Smooth muscle cell of the brain vasculature (primary cell): ENCODE measurements around the gene CST7.

Experiments
- DNase-seq: peaks from one replicate; pipeline ENCODE4 v3.0.0-alpha.2; 2012; ENCODE audit warnings: low read depth, low spot score

The CST7 gene

DNA sequence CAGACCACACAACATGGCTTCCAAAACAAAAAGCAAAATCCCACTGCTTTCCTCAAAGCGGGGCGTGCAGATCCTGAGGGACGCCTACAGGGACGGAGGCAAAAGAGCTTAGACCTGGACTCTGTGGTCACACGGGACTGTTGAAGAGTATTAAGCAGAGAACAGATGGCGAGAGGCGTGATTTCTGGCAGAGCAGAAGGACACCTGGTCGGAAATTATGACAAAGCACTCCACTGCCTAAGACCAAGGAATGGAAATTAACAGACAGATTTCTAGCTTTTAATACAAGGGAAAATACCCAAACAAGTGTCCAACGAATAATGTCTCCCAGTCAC is 15.4 kb downstream of the CST7 start:
- no peak for DNase-seq

- DNase-seq = no peak
Measured at GRCh38 chr20:24965065-24965919, 16.2 kb downstream of the CST7 start.

DNA sequence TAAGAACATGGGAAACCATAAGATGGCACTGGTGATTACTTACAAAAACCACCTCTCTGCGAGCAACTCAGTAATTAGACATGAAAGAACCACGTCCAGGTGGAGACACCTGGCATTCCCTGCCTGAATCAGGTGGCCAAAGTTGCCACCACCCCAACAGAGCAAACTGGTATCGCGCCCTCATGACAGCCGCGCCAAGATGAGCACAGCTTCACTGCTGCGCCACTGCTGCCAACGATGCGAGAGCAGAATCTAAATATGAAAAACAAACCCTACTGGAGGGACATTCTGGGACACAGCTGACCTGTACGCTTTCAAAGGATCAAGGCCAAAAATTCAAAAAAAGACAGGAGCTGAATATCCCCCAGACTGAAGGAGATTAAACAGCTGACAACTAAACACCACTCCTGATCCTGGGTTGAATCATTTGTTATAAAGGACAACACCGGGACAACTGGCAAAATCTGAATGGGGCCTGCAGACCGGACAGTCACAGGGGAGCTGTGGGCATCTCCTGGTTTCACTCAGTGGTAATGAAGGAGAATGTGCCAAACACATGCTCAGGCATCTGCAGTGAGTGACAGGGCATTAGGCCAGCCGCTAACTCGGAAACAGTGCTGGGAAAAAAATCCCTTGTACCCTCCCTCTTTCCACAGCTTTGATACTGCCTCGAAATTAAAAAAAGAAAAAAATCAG is 17.4 kb downstream of the CST7 start:
- DNase-seq = no peak

GRCh38 chr20:24968278-24968800 is 19.3 kb downstream of the CST7 start:
- DNase-seq = no peak

DNA sequence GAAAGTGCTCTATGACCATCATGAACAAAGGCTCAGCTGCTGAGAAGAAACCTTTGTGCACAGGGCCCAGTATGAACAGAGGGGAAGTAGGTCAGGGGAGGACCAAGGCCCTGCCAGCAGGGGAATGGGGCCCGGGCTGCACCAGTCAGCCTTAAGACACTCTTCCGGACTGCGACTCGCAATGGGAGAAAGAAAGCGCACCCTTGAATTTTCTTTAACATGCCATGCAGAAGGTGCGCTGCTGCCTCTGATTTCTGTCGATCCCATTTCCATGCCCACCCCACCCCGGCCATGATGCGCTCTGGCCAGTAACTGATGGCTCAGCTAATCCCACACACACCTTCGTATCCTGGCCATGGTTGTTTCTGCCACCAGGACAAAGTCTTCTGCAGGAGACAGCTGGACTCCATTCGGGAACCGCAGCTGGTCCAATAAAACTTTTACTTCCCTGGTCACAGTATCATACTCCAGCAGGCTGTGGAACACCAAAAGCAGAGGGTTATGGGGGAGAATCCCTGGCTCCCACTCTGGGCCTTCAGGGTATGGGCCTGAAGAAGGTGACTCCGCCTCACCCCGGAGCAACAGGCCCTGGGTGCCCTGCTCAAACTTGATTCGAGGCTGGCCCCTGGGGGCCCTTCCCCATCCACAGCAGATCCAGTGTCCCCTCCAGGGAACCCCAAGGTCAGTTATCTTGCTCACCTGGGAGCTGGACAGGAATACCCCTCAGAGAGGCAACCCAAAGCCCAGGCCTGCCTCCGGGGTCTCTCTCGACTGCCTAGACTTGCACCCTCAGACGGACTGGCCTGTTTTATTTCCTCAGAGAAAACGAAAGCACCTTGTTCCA is 20.3 kb downstream of the CST7 start:
- DNase-seq = no peak

DNA sequence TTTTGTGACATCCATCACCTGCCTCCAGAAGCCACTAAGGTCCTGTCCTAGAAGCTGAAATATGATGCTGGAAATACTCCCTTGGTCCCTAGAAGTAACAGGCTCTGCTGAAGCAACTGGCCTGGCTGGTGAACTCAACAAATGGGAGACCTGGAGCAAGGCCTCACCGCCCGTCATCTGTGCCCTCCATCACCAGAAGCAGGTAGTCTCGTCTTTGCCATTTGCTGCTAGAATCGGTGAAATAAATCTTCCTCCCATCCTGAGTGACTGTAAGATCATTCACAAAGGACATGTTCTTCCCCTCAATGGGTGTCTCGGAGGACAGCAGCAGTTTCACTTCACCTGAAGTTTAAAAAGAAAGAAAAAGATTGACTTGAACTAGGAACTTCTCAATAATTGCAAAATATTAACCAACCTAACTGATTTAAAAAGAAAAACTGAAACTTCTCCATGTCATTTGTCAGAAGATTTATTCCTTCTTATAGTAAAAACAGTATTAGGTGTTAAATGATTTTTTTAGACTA is 21.0 kb downstream of the CST7 start:
- DNase-seq = no peak

DNA sequence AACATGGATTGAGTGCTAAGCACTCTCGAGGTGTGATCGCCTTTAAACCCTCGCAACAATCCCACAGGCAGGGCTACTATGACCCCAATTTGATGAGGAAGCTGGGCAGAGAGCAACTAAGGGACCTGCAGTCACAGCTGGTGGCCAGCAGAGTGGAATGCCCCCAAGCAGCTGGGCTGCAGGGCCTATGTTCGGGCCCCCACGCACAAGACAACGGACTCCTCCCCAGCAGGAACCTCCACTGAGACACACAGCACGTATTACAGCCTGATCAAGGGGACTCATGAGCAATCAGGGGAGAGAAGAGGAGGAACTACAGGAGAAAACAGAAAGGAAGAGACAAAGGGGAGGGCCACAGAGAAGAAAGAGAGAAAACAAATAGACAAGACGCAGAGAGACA is 21.7 kb downstream of the CST7 start:
- no peak for DNase-seq

- DNase-seq = no peak
Measured at GRCh38 chr20:24971376-24972101, 22.5 kb downstream of the CST7 start.

- no peak for DNase-seq
Measured at GRCh38 chr20:24972341-24972740, 23.3 kb downstream of the CST7 start.

DNA sequence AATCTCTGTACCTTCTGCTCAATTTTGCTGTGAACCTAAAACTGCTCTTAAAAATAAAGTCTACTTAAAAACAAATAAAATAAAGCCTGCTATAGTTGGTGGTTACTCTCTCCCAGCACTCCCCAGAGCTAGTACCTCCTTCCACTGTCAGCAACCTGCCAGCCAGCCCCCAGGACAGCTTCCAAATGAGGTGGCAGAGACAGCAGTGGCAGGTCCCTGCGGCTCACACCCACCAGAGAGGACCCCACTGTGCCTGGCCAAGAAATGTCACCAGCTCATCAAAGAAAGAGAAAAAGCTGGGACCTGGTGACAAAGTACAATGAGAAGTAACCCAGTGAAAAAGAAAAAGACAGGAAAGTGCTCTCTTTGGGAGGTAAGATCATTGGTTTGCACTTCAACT is 28.3 kb downstream of the CST7 start:
- DNase-seq = no peak

GRCh38 chr20:24977797-24978196 is 28.7 kb downstream of the CST7 start:
- DNase-seq = no peak

GRCh38 chr20:24978513-24978912 is 29.4 kb downstream of the CST7 start:
- DNase-seq = no peak

DNA sequence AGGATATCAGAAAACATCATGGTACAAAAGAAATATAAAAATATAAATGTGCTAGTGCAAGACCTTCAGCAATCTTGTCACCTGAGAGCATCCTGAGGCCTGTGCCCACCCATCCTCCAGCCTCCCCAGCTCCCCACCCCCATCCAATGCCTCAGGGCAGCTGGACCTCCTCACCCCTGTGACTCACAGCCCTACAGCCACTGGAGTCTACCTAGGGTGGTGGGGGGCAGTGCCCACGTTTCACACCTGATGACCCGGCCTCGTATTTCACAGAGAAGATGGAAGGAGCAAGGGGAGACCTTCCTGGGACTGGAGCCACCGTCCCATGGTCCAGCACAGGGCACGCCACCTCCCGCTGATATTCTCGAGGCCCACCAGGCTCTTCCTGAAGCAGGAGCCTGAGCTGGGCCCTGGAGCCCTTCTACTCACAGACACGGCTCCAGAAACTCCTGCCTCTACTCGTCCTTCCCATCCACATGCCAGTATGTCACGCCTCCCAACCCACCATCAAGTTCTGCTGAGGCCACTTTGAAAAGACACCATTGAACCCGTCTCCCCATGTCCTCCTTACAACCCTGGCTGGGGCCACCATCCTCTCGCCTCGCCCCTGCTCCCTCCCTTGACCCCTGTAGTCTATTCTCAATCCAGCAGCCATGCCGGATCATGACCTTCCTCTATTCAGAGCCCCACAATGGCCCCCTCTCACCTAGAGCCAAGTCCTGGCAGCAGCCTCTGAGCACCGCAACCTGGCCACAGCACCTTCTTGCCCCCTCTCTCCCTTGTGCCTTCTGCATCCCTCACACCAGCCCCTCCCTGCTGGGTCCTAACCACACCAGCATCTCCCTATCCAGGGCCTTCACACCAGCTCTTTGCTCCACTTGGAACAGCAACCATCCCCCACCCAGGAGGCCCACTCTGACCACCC is 30.2 kb downstream of the CST7 start:
- no peak for DNase-seq

GRCh38 chr20:24980291-24981053 is 31.4 kb downstream of the CST7 start:
- no peak for DNase-seq

GRCh38 chr20:24981282-24981681 is 32.2 kb downstream of the CST7 start:
- DNase-seq = no peak

GRCh38 chr20:24981790-24982189 is 32.7 kb downstream of the CST7 start:
- no peak for DNase-seq

- no peak for DNase-seq
Measured at GRCh38 chr20:24983896-24984295, 34.8 kb downstream of the CST7 start.

GRCh38 chr20:24984961-24985640 is 36.0 kb downstream of the CST7 start:
- DNase-seq = no peak

DNA sequence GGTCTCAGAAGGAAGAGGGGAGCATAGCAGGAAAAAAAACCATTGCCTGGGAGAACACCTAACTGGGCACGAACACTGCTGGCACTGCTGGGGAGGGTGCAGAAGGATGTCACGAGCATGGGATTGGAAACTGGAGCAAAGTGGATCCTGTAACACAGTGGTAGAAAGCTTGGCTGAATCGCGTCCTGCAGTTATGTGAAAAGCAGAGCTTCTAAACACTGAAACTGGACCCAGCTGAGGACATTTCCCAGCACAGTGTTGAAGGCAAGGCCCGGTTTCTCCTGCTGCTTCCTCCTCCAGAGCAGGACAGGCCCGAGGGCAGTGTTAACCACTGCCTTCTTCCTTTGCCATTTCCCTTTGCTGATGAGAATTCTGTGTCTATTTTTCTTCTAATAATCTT is 36.7 kb downstream of the CST7 start:
- no peak for DNase-seq
